ENCODE data around the gene DYRK1A. TPM values are rescaled to one million over a fixed set of nuclear protein-coding genes. Genes with fewer than 3 reads are reported as not detected.
"Not testable (repeated sequence)": the region's sequence is repeated elsewhere in the genome, so short reads cannot be mapped to it uniquely, and the experiment has no call there.

The DYRK1A gene
- total RNA-seq, 2 experiments from 2014 or later, result 58.4 to 65.1 TPM

GRCh38 chr21:37322084-37322483, 44.5 kb upstream of the DYRK1A start:
- Histone ChIP-seq H3K79me2 (ENCODE audit: insufficient read depth, low read depth, low read length) (no peaks in the 10 kb centered on the region), H3K4me1 (ENCODE audit: insufficient read depth, low read length, poor library complexity, severe bottlenecking) (no peaks in the 10 kb centered on the region), H4K20me1 (ENCODE audit: insufficient read depth, low read length) (no peaks in the 10 kb centered on the region), H3K9me2 (ENCODE audit: insufficient read depth, low read length) (no peaks in the 10 kb centered on the region), H2AFZ (ENCODE audit: low read length) (no peak overlapping the region), H3K4me3 (ENCODE audit: low read depth, low read length, poor library complexity, severe bottlenecking) (no peak overlapping the region), H3K4me2 (ENCODE audit: low read length) (no peak overlapping the region), H3K9me3 (ENCODE audit: low read length) (no peaks in the 10 kb centered on the region), H3K27ac (ENCODE audit: low read depth, low read length, poor library complexity, severe bottlenecking) (no peak overlapping the region), H3K36me3 (ENCODE audit: insufficient read depth, low read length) (no peaks in the 10 kb centered on the region)
- POLR2A ChIA-PET, result interaction anchor here (0.6 kb wide), 1 partner anchor 15 kb away, joined by 3 read pairs; no protein-coding TSS in a partner anchor
- TF ChIP-seq CTCF (conservative IDR thresholded peaks at IDR 0.05; ENCODE audit: low read length), result no peak
- no peak for TF ChIP-seq EZH2phosphoT487 (IDR thresholded peaks at IDR 0.05; ENCODE audit: borderline replicate concordance, low read depth, low read length)
- CTCF ChIA-PET (ENCODE audit: unreplicated experiment), result interaction anchor here (0.6 kb wide), 1 partner anchor 1997 kb away, joined by 3 read pairs; no protein-coding TSS in a partner anchor
- intact Hi-C loops (cut with micrococcal nuclease; ENCODE audit: unreplicated experiment), result no loop called here
- BruUV-seq (replicated peaks), result no TSS peak
- no peak for DNase-seq (ENCODE audit: low spot score)

- Histone ChIP-seq H3K9me2 (ENCODE audit: insufficient read depth, low read length) (no peaks in the 10 kb centered on the region), H3K4me2 (ENCODE audit: low read length) (no peak overlapping the region), H3K4me3 (ENCODE audit: low read depth, low read length, poor library complexity, severe bottlenecking) (no peak overlapping the region), H2AFZ (ENCODE audit: low read length) (no peak overlapping the region), H3K9me3 (ENCODE audit: low read length) (no peaks in the 10 kb centered on the region), H3K4me1 (ENCODE audit: insufficient read depth, low read length, poor library complexity, severe bottlenecking) (no peaks in the 10 kb centered on the region), H3K27ac (ENCODE audit: low read depth, low read length, poor library complexity, severe bottlenecking) (no peak overlapping the region), H4K20me1 (ENCODE audit: insufficient read depth, low read length) (no peaks in the 10 kb centered on the region), H3K79me2 (ENCODE audit: insufficient read depth, low read depth, low read length) (no peaks in the 10 kb centered on the region), H3K36me3 (ENCODE audit: insufficient read depth, low read length) (no peaks in the 10 kb centered on the region)
- no peak for TF ChIP-seq CTCF (conservative IDR thresholded peaks at IDR 0.05; ENCODE audit: low read length)
- TF ChIP-seq EZH2phosphoT487 (IDR thresholded peaks at IDR 0.05; ENCODE audit: borderline replicate concordance, low read depth, low read length), result no peak
- DNase-seq (ENCODE audit: low spot score), result no peak
- intact Hi-C loops (cut with micrococcal nuclease; ENCODE audit: unreplicated experiment), result no loop called here
- ChIA-PET POLR2A (no interaction called here), CTCF (ENCODE audit: unreplicated experiment) (no interaction called here)
- no TSS peak for BruUV-seq (replicated peaks)
Observed at GRCh38 chr21:37324558-37324957, 42.0 kb upstream of the DYRK1A start.

GRCh38 chr21:37328147-37328546, 38.4 kb upstream of the DYRK1A start:
- H3K4me2 ChIP-seq (ENCODE audit: low read length); H3K79me2 ChIP-seq (ENCODE audit: insufficient read depth, low read depth, low read length); H3K9me2 ChIP-seq (ENCODE audit: insufficient read depth, low read length); H3K4me1 ChIP-seq (ENCODE audit: insufficient read depth, low read length, poor library complexity, severe bottlenecking); H3K27ac ChIP-seq (ENCODE audit: low read depth, low read length, poor library complexity, severe bottlenecking); H3K9me3 ChIP-seq (ENCODE audit: low read length); H3K4me3 ChIP-seq (ENCODE audit: low read depth, low read length, poor library complexity, severe bottlenecking); POLR2A ChIA-PET; BruUV-seq (replicated peaks); H3K36me3 ChIP-seq (ENCODE audit: insufficient read depth, low read length); DNase-seq (ENCODE audit: low spot score); intact Hi-C loops (cut with micrococcal nuclease; ENCODE audit: unreplicated experiment); CTCF ChIA-PET (ENCODE audit: unreplicated experiment); H2AFZ ChIP-seq (ENCODE audit: low read length); H4K20me1 ChIP-seq (ENCODE audit: insufficient read depth, low read length): not testable (repeated sequence)
